Measurements from ENCODE around the gene SYT8. TPM values are rescaled to one million over a fixed set of nuclear protein-coding genes. Genes with fewer than 3 reads are reported as not detected.

The SYT8 gene
- total RNA-seq, 4 donors from 2014 or later, result not detected

DNA sequence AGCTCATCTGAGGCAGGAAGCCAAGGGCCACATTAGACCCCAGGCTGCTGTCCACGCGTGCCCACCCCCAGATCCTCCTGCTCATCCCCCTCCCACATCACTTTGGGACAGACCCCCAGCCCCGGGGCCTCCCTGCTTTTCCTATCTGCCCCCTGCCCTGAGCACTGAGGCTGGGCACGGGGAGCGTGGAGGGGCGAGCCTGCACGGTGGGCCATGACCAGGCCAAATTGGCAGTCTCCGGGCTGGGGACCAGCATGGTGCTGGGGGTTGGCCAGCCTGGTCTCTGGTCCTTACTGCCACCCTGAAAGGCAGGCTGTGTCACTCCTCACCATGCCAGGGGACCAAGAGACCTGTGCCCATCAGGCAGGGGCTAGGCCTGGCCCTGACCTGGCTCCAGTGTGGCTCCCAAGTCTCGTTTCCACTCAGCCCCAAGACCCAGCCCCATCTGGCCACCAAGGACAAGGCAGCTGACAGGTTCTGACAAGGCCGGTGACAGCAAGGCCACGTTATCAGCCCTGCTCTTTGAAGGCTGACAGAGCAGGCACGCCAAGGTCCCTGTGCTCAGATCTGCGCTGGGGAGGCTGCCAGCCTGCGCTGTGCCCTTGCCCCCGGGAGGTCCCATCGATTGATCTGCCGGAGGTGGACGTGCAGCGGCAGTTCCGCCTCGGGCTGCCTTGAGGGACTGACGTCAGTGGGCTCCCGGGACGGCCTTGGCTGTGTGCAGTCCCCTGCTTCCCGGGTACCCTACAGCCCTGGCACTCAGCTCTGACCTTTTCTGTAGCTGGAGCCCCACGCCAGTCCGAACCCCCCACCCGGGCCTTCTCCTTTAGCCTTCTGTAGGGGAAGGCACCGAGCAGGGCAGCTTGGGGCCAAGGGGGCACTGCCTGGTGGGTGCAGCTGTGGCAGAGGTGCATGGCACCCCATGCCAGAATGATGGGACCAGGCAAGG lies 7.6 kb downstream of the SYT8 start:
- no peaks in the 10 kb centered on the region for H3K27me3 ChIP-seq
- no peak overlapping the region for H3K27ac ChIP-seq
- no peak overlapping the region for H3K4me3 ChIP-seq (replicated peaks in 1 of 3)
- intact Hi-C loops (cut with DNase I), result no loop called here
- no peak for TF ChIP-seq POLR2A (IDR thresholded peaks at IDR 0.05)
- TF ChIP-seq, protein P1, sequence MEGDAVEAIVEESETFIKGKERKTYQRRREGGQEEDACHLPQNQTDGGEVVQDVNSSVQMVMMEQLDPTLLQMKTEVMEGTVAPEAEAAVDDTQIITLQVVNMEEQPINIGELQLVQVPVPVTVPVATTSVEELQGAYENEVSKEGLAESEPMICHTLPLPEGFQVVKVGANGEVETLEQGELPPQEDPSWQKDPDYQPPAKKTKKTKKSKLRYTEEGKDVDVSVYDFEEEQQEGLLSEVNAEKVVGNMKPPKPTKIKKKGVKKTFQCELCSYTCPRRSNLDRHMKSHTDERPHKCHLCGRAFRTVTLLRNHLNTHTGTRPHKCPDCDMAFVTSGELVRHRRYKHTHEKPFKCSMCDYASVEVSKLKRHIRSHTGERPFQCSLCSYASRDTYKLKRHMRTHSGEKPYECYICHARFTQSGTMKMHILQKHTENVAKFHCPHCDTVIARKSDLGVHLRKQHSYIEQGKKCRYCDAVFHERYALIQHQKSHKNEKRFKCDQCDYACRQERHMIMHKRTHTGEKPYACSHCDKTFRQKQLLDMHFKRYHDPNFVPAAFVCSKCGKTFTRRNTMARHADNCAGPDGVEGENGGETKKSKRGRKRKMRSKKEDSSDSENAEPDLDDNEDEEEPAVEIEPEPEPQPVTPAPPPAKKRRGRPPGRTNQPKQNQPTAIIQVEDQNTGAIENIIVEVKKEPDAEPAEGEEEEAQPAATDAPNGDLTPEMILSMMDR (IDR thresholded peaks at IDR 0.05), result no peak
- H3K4me1 ChIP-seq, result peaks cover 0 to 14% of the 10 kb centered on the region in 2 donors
- no peak for DNase-seq
- no peaks in the 10 kb centered on the region for H3K9me3 ChIP-seq
- H3K36me3 ChIP-seq, result no peaks in the 10 kb centered on the region
- 88 to 91% methylated on average over 18 to 20 of the region's 29 CpGs for WGBS, 2 donors

DNA sequence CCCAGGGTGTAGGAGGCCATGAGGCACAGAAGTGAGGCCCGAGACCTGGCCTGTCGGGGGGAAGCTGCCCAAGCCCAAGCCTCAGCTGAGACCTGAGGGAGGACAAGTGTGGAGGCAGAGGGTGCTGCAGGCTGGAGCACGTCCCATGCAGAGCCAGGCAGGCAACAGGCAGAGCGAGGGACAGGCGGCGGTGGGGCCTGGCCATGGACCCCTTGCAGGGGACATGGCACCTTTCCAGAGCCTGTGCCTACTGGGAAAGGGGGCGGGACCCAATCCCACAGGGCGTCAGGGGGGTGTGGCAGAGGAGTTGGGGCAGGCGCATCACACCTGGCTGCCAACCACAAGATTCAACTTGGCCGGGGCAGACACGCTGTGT lies 8.3 kb downstream of the SYT8 start:
- Histone ChIP-seq H3K27me3 (no peaks in the 10 kb centered on the region), H3K9me3 (no peaks in the 10 kb centered on the region), H3K27ac (no peak overlapping the region), H3K4me3 (replicated peaks in 1 of 3) (no peak overlapping the region), H3K4me1 (peaks cover 0 to 9% of the 10 kb centered on the region in 2 donors), H3K36me3 (no peaks in the 10 kb centered on the region)
- TF ChIP-seq, protein P1 (IDR thresholded peaks at IDR 0.05), result no peak
- TF ChIP-seq POLR2A (IDR thresholded peaks at IDR 0.05), result no peak
- WGBS, 2 donors, result 89 to 99% methylated on average over 8 to 11 of the region's 11 CpGs
- intact Hi-C loops (cut with DNase I), result no loop called here
- DNase-seq, result no peak

DNA sequence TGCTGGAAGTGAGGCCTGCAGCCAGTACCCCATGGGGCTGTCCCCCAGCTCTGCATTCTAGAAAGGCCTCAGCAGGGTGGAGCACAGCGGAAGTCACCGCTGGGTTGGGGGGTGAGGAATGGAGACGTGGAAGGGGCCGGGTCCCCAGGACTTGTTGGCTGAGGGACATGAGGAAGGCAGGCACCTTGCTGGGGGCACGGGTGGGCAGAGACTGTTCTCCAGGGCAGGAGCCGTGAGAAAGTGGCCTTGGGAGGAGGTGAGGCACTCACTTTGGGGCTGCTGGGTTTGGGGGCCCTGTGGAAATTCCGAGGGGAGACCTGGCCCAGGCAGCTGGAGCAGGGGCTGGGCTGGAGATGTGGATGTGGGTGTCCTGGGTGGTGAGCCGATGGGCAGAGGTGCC lies 9.0 kb downstream of the SYT8 start:
- Histone ChIP-seq H3K4me3 (replicated peaks in 1 of 3) (no peak overlapping the region), H3K27me3 (no peaks in the 10 kb centered on the region), H3K36me3 (no peaks in the 10 kb centered on the region), H3K9me3 (no peaks in the 10 kb centered on the region), H3K4me1 (peaks cover 0 to 9% of the 10 kb centered on the region in 2 donors), H3K27ac (no peak overlapping the region)
- whole genome bisulfite sequencing, 2 donors, result 88 to 91% methylated on average over 8 of the region's 8 CpGs
- no peak for TF ChIP-seq POLR2A (IDR thresholded peaks at IDR 0.05)
- TF ChIP-seq, protein P1 (IDR thresholded peaks at IDR 0.05), result no peak
- intact Hi-C loops (cut with DNase I), result no loop called here
- no peak for DNase-seq

DNA sequence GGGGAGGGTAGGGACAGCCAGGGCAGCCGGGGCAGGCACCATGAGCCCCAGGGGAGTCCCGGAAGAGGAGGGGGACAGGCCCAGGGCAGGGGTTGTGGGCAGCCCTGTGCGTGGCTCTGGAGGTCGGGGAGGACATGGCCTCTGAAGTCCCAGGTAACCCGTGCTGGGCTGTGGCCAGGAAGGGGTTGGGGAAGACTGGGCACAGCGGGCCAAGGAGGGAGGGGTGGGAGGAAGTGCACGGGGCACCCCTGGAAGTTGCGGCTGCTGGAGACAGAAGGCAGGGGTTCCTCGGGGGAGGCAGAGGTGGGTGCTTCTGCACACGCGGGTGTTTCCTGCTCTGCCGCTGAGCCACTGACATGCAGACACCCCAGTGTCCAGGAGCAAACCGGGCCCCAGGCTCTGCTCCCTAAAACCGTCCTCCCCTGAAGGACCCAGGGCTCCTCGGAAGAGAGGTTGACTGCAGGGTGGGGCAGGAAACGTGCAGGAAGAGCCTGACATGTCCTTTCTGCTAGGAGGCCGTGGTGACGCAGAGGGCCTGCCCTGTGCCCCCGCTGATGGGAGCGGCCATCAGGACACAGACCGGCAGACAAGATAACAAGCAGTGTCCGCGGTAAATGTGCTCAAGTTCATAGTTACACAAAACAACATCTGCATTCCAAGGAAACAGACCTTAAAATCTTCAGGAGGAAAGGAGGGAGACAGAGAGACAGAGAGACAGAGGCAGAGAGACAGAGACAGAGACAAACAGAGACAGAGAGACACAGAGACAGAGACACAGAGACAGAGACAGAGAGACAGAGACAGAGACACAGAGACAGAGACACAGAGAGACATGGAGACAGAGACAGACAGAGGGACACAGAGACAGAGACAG lies 9.7 kb downstream of the SYT8 start:
- no peak for TF ChIP-seq POLR2A (IDR thresholded peaks at IDR 0.05)
- TF ChIP-seq, protein P1 (IDR thresholded peaks at IDR 0.05), result no peak
- no peaks in the 10 kb centered on the region for H3K9me3 ChIP-seq
- intact Hi-C loops (cut with DNase I), result no loop called here
- H3K4me1 ChIP-seq, result peaks cover 0 to 9% of the 10 kb centered on the region in 2 donors
- 44 to 54% methylated on average over 21 to 22 of the region's 23 CpGs for WGBS, 2 donors
- H3K27ac ChIP-seq, result no peak overlapping the region
- no peaks in the 10 kb centered on the region for H3K36me3 ChIP-seq
- no peaks in the 10 kb centered on the region for H3K27me3 ChIP-seq
- DNase-seq, result no peak
- no peak overlapping the region for H3K4me3 ChIP-seq (replicated peaks in 1 of 3)
